GM23248 (cell line): ENCODE measurements around the gene MX1. TPM values are rescaled to one million over a fixed set of nuclear protein-coding genes. Genes with fewer than 3 reads are reported as not detected.

Experiments used
- DNase-seq: peaks from one replicate; pipeline ENCODE4 v3.0.0-alpha.2; 2015
- H2AFZ ChIP-seq: fragments of 200-600 bp; sonication (generic); 2 replicates; pipeline ENCODE4 v1.6.1; 2016; ENCODE audit warnings: antibody characterized with exemption
- H3F3A ChIP-seq: fragments of 200-600 bp; sonication (generic); 2 replicates; pipeline ENCODE4 v1.6.1; 2016; ENCODE audit warnings: mild to moderate bottlenecking, antibody characterized with exemption, mixed run types; ENCODE audit not compliant: insufficient read depth
- H3K27ac ChIP-seq: fragments of 200-600 bp; sonication (generic); 2 replicates; pipeline ENCODE4 v1.5.1; 2016; ENCODE audit warnings: mild to moderate bottlenecking
- H3K27me3 ChIP-seq: fragments of 200-600 bp; sonication (generic); replicated peaks from 2 replicates; pipeline ENCODE4 v1.6.1; 2016; ENCODE audit warnings: mild to moderate bottlenecking; ENCODE audit not compliant: insufficient read depth
- H3K36me3 ChIP-seq: fragments of 200-600 bp; sonication (generic); 2 replicates; pipeline ENCODE4 v1.6.1; 2016; ENCODE audit warnings: low read depth, mild to moderate bottlenecking
- H3K4me1 ChIP-seq: fragments of 200-600 bp; sonication (generic); 2 replicates; pipeline ENCODE4 v1.6.1; 2016; ENCODE audit warnings: mild to moderate bottlenecking; ENCODE audit not compliant: insufficient read depth
- H3K4me2 ChIP-seq: fragments of 200-600 bp; sonication (generic); one replicate; pipeline ENCODE4 v1.6.1; 2016; ENCODE audit warnings: mild to moderate bottlenecking; ENCODE audit not compliant: unreplicated experiment
- H3K4me3 ChIP-seq: fragments of 200-600 bp; sonication (generic); 2 replicates; pipeline ENCODE4 v1.5.1; 2016; ENCODE audit warnings: mild to moderate bottlenecking
- H3K79me2 ChIP-seq: fragments of 200-600 bp; sonication (generic); 2 replicates; pipeline ENCODE4 v1.6.1; 2016; ENCODE audit warnings: mild to moderate bottlenecking; ENCODE audit not compliant: insufficient read depth
- H3K9ac ChIP-seq: fragments of 200-600 bp; sonication (generic); 2 replicates; pipeline ENCODE4 v1.6.1; 2016; ENCODE audit warnings: mild to moderate bottlenecking
- H3K9me2 ChIP-seq: fragments of 200-600 bp; sonication (generic); 2 replicates; pipeline ENCODE4 v1.6.1; 2016; ENCODE audit warnings: mixed run types, mild to moderate bottlenecking, moderate library complexity; ENCODE audit not compliant: insufficient read depth
- H3K9me3 ChIP-seq: fragments of 200-600 bp; sonication (generic); one replicate; pipeline ENCODE4 v1.6.1; 2017; ENCODE audit warnings: low read depth
- H4K20me1 ChIP-seq: fragments of 200-600 bp; sonication (generic); 2 replicates; pipeline ENCODE4 v1.6.0; 2016; ENCODE audit not compliant: insufficient read depth
- EZH2 ChIP-seq: fragments of 200-600 bp; sonication (generic); IDR thresholded peaks from 2 replicates; pipeline ENCODE4 v1.6.1; 2018; ENCODE audit warnings: antibody characterized with exemption, mild to moderate bottlenecking; ENCODE audit not compliant: insufficient read depth, poor library complexity, severe bottlenecking
- EZH2phosphoT487 ChIP-seq: fragments of 200-600 bp; sonication (generic); IDR thresholded peaks from 2 replicates; pipeline ENCODE4 v1.6.1; 2018; ENCODE audit warnings: antibody characterized with exemption, moderate library complexity, mild to moderate bottlenecking, low read depth; ENCODE audit not compliant: insufficient read depth
- WGBS, 2 experiments: methylation state at CpG; one replicate each; pipeline ENCODE4 v1.1.6; 2015 to 2017; ENCODE audit warnings: low lambda C conversion rate in 2 of 2, low coverage in 1 of 2; ENCODE audit errors: missing lambda C conversion rate in 2 of 2; 5-methylcytosine and 5-hydroxymethylcytosine counted together
- in situ Hi-C: fragments of 300-500 bp; cut with MboI; formaldehyde crosslinking; loops from 2 replicates; pipeline ENCODE4 v1.15.0; 2020
- polyA plus RNA-seq: library from polyadenylated mRNA; unstranded; fragments of >200 nt; fragmentation: Nextera tagmentation; extraction: Ambion mirVana; gene quantifications from 2 replicates; pipeline ENCODE4 v1.2.1, GENCODE V29; 2016
- total RNA-seq: library from RNA; depleted of rRNA; stranded (reverse); fragments of >200 nt; shearing (Covaris generic); gene quantifications from 2 replicates; pipeline ENCODE4 v1.2.3, GENCODE V29; 2014

Gene MX1
- total and polyA plus RNA-seq, 2 experiments from 2014 or later = 1.6 to 1.9 TPM

GRCh38 chr21:41428847-41429246 is 2.8 kb downstream of the MX1 start:
- Histone ChIP-seq H3K9ac (no peak overlapping the region), H2AFZ (no peak overlapping the region), H3K4me2 (no peak overlapping the region), H4K20me1 (no peaks in the 10 kb centered on the region), H3K79me2 (no peaks in the 10 kb centered on the region), H3K9me2 (no peaks in the 10 kb centered on the region), H3K9me3 (no peaks in the 10 kb centered on the region), H3K4me1 (no peaks in the 10 kb centered on the region), H3K27ac (no peak overlapping the region), H3F3A (no peaks in the 10 kb centered on the region), H3K4me3 (no peak overlapping the region), H3K27me3 (peaks cover 6% of the 10 kb centered on the region), H3K36me3 (no peaks in the 10 kb centered on the region)
- in situ Hi-C loops = no loop called here
- WGBS, 2 experiments = 83 to 91% methylated on average over 6 of the region's 6 CpGs
- TF ChIP-seq EZH2phosphoT487 = no peak
- no peak for TF ChIP-seq EZH2
- no peak for DNase-seq

GRCh38 chr21:41429305-41429704 is 3.3 kb downstream of the MX1 start:
- no peak overlapping the region for H2AFZ ChIP-seq
- no peaks in the 10 kb centered on the region for H3K79me2 ChIP-seq
- H3K27ac ChIP-seq = no peak overlapping the region
- TF ChIP-seq EZH2phosphoT487 (no peak), EZH2 (no peak)
- H3K27me3 ChIP-seq = peaks cover 6% of the 10 kb centered on the region
- no peaks in the 10 kb centered on the region for H3K9me2 ChIP-seq
- no peaks in the 10 kb centered on the region for H3F3A ChIP-seq
- in situ Hi-C loops = no loop called here
- no peaks in the 10 kb centered on the region for H4K20me1 ChIP-seq
- no peaks in the 10 kb centered on the region for H3K36me3 ChIP-seq
- H3K4me1 ChIP-seq = no peaks in the 10 kb centered on the region
- DNase-seq = no peak
- 79% methylated on average over 3 of the region's 3 CpGs for WGBS, 2 experiments
- no peak overlapping the region for H3K4me3 ChIP-seq
- no peak overlapping the region for H3K9ac ChIP-seq
- no peaks in the 10 kb centered on the region for H3K9me3 ChIP-seq
- H3K4me2 ChIP-seq = no peak overlapping the region

GRCh38 chr21:41429925-41430491 is 4.0 kb downstream of the MX1 start:
- no peaks in the 10 kb centered on the region for H3K4me1 ChIP-seq
- no peaks in the 10 kb centered on the region for H4K20me1 ChIP-seq
- no peak for TF ChIP-seq EZH2
- no peak for TF ChIP-seq EZH2phosphoT487
- in situ Hi-C loops = no loop called here
- H2AFZ ChIP-seq = no peak overlapping the region
- no peak overlapping the region for H3K27ac ChIP-seq
- H3F3A ChIP-seq = no peaks in the 10 kb centered on the region
- no peaks in the 10 kb centered on the region for H3K79me2 ChIP-seq
- no peak for DNase-seq
- no peaks in the 10 kb centered on the region for H3K9me2 ChIP-seq
- H3K27me3 ChIP-seq = peaks cover 6% of the 10 kb centered on the region
- no peaks in the 10 kb centered on the region for H3K9me3 ChIP-seq
- H3K4me2 ChIP-seq = no peak overlapping the region
- no peaks in the 10 kb centered on the region for H3K36me3 ChIP-seq
- no peak overlapping the region for H3K9ac ChIP-seq
- no peak overlapping the region for H3K4me3 ChIP-seq
- 65 to 68% methylated on average over 9 of the region's 9 CpGs for WGBS, 2 experiments

GRCh38 chr21:41431788-41432548 is 5.9 kb downstream of the MX1 start:
- in situ Hi-C loops = no loop called here
- TF ChIP-seq EZH2 (no peak), EZH2phosphoT487 (no peak)
- H4K20me1 ChIP-seq = no peaks in the 10 kb centered on the region
- H3K9me3 ChIP-seq = no peaks in the 10 kb centered on the region
- H3K27ac ChIP-seq = no peak overlapping the region
- no peak overlapping the region for H2AFZ ChIP-seq
- H3K79me2 ChIP-seq = no peaks in the 10 kb centered on the region
- no peak overlapping the region for H3K9ac ChIP-seq
- H3K4me2 ChIP-seq = no peak overlapping the region
- no peak for DNase-seq
- no peak overlapping the region for H3K4me3 ChIP-seq
- H3F3A ChIP-seq = no peaks in the 10 kb centered on the region
- H3K36me3 ChIP-seq = no peaks in the 10 kb centered on the region
- H3K4me1 ChIP-seq = no peaks in the 10 kb centered on the region
- no peaks in the 10 kb centered on the region for H3K9me2 ChIP-seq
- peaks cover 1% of the 10 kb centered on the region for H3K27me3 ChIP-seq
- WGBS, 2 experiments = 81 to 84% methylated on average over 16 of the region's 16 CpGs
